HG03520 (cell line): ENCODE results near the gene RITA1.

Experiments used
- ATAC-seq: cut with Tn5 transposase; IDR thresholded peaks from one replicate; pipeline ENCODE4 v1.9.1; 2021; ENCODE audit warnings: mild to moderate bottlenecking, moderate library complexity; ENCODE audit not compliant: unreplicated experiment

Gene RITA1

DNA sequence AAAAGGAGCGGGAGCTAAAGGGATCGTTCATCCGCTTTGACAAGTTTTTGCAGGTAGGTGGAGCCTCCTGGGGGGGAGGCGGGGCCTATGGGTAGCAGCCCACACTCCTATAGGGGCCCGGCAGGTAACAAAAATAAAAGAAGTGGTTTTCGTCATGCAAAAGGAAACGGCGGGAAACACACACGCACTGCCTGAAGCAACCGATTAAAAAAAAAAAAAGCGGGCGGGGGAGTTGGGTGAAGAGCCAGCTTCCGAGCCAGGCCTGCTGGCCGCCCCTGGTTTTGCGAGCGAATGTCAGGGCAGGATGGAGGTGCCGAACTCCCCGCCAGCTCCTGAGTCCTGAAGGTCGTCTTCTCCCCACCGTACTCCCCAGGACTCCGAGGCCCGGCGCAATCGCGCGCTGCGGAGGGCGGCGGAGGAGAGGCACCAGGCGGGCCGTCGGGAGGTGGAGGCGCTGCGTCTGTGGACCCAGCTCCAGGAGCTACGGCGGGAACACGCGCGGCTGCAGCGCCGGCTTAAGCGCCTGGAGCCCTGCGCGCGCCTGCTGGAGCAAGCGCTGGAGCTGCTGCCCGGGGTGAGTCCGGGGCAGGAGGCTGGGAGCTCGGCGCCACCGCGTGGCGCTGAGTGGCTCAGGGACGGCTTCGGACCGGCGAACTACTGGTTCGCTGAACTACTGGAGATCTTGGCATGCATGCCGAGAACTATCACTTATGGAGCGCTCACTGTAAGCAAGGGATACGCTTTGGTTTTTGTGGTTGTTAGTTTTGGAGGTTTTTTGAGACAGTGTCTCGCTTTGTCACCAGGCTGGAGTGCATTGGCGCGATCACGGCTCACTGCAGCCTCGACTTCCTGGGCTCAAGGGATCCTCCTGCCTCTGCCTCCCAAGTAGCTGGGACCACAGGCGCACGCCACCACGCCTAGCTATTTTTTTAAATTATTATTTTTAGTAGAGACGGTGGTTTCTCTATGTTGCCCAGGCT lies 32.4 kb upstream of the RITA1 start:
- no peak for ATAC-seq

DNA sequence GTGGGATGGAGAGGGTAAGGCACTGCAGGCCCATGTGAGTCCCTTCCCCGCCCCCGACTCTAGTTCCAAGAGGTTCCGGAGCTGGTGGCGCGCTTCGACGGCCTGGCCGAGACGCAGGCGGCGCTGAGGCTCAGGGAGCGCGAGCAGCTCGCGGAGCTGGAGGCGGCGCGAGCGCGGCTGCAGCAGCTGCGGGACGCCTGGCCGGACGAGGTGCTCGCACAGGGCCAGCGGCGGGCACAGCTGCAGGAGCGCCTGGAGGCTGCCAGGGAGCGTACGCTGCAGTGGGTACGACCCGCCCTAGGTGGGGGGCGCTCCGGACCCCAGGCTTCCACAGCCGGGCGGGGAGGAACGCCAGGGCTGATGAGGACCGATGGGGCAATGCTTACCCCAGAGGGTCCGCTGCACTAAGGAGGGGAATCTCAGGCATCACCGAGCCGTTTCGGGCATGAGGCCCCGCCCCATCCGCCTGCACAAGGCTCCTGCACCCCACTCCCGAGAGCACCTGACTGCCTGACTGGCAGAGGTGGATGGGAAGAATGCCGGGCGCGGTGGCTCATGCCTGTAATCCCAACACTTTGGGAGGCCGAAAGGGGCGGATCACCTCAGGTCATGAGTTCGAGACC lies 31.1 kb upstream of the RITA1 start:
- ATAC-seq, result no peak

DNA sequence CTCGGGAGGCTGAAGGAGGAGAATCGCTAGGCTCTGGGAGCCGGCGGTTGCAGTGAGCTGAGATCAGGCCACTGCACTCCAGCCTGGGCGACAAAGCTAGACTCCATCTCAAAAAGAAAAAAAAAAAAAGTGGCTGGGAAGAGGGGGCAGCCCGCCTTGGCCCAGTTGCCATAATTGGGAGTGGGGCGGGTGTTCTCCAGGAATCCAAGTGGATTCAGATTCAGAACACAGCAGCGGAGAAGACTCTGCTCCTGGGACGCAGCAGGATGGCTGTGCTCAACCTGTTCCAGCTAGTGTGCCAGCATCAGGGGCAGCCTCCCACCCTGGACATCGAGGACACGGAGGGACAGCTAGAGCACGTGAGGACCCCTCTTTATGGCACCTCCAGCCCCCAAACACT lies 30.5 kb upstream of the RITA1 start:
- ATAC-seq, result no peak

- no peak for ATAC-seq
Observed at GRCh38 chr12:113155646-113156045, 29.9 kb upstream of the RITA1 start.

GRCh38 chr12:113157218-113157859 lies 28.2 kb upstream of the RITA1 start:
- ATAC-seq, result no peak

GRCh38 chr12:113158439-113159203 lies 26.9 kb upstream of the RITA1 start:
- ATAC-seq, result no peak

GRCh38 chr12:113159937-113160336 lies 25.6 kb upstream of the RITA1 start:
- no peak for ATAC-seq

- ATAC-seq, result no peak
Observed at GRCh38 chr12:113161415-113162016, 24.0 kb upstream of the RITA1 start.

- no peak for ATAC-seq
Observed at GRCh38 chr12:113162102-113163029, 23.2 kb upstream of the RITA1 start.

- ATAC-seq, result no peak
Observed at GRCh38 chr12:113163030-113163360, 22.5 kb upstream of the RITA1 start.

- ATAC-seq, result no peak
Observed at GRCh38 chr12:113164014-113164413, 21.5 kb upstream of the RITA1 start.

GRCh38 chr12:113165521-113166450 lies 19.7 kb upstream of the RITA1 start:
- no peak for ATAC-seq

DNA sequence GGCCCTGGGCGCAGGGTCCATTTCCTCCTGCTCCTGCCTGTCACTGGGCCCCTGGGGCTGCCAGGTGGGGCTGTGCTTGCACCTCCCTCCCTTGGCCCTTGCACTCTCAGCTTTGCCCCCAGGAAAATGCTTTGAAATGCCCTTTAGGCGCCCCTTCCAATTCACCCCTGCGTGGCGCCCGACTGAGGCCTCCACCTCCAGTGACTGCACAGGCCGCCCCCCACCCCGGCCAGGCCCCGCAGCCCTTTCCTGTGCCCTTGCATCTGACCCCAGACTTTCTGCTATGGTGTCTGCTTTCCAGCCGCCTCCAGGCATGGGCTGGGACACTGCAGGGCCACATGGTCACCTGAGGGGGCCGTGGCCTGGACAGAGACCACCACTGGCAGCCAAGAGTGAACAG lies 17.7 kb upstream of the RITA1 start:
- ATAC-seq, result no peak

GRCh38 chr12:113169697-113170096 lies 15.8 kb upstream of the RITA1 start:
- ATAC-seq, result no peak

GRCh38 chr12:113170457-113170856 lies 15.1 kb upstream of the RITA1 start:
- no peak for ATAC-seq

DNA sequence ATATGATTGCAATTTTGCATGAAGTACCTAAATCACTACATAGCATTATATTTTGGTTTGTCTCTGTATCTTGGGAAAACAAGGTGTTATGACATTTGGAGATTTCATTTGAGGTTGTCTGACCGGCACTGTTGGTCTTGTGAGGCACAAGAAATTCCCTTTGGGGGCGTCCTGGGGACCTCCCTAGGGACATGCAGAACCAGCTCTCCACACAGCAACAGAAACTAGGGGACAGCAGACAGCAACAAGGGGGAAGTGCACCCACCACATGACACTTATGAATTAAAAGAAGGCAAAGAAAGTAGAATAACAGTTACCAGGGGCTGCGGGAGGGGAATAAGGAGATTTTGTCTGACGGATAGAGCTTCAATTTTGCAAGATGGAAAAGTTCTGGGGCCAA lies 14.6 kb upstream of the RITA1 start:
- ATAC-seq, result no peak

- no peak for ATAC-seq
Observed at GRCh38 chr12:113171543-113171942, 14.0 kb upstream of the RITA1 start.

DNA sequence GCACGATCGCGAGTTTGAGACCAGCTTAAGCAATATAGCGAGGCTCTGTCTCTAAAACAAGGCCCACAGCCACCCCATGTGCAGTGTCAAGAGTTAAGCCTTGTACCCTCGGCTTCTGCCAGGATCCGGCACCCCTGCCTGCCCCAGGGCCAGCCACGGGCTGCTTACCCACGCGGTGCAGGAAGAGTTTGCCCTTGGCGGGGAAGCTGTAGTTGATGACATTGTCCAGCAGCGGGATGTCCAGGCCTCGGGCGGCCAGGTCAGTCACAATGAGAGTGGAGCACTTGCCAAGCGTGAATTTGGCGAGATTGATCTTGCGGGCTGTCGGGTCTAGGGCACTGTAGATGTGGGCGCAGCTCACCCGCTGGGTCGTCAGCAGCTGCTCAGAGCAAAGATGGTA lies 13.3 kb upstream of the RITA1 start:
- no peak for ATAC-seq
